ENCODE measurements around the gene CDK14.

- no peak for TF ChIP-seq REST (IDR thresholded peaks at IDR 0.05; ENCODE audit: low read depth)
- TF ChIP-seq MAX (IDR thresholded peaks at IDR 0.05), result no peak
Measured at GRCh38 chr7:90944021-90944420, 347.9 kb downstream of the CDK14 start.
